ENCODE data around the gene ZDHHC3.

DNA sequence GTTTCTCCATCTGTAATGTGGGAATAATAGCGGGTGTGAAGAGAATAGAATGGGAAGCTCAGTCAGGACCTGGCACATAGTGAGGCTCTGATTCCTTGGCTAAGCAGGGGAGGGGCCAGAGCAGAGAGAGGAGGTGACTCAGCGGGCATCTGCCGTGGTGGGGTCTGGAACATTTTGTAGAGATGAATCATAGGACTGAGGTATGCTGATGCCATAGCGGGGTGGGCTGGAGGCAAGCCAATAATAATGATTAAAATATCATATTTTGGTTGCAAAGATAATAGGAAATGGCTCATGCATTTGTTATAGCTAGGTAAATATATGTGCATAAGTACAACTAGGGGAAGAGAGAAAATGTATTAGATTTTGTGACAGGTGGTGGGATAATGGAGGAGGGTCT, 90.4 kb downstream of the ZDHHC3 start:
- TF ChIP-seq CTCF (IDR thresholded peaks at IDR 0.05) (no peak), POLR2A (IDR thresholded peaks at IDR 0.05) (no peak), POLR2AphosphoS5 (IDR thresholded peaks at IDR 0.05) (no peak)

Data from breast epithelium (tissue), 3 donors.